ENCODE results near the gene CASQ1. TPM values are rescaled to one million over a fixed set of nuclear protein-coding genes. Genes with fewer than 3 reads are reported as not detected.

The CASQ1 gene
- total RNA-seq, 6 experiments from 2014 or later = 0.25 TPM; not detected in 5

DNA sequence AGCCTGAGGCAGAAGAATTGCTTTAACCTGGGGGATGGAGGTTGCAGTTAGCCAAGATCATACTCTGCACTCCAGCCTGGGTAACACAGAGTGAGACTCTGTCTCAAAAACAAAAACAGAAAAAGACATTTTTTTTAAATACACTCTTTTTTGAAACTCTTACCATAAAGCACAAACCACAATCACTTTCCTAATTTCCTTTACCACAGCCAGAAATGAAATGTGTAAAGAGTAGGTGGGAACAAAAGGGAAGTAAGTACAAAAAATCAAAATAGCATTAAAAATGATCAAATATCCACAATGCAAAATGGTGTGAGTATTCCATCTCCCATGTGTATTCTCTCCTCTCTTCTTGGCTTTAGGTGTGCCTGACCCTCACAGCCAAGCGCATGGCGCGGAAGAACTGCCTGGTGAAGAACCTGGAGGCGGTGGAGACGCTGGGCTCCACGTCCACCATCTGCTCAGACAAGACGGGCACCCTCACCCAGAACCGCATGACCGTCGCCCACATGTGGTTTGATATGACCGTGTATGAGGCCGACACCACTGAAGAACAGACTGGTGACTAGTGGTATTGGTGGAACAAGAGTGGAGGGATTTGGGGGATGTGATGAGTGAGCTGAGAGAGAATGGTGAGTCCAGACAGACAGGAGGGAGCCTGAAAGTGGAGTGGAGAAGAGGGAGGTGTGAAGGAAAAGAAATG, 24.1 kb upstream of the CASQ1 start:
- no peak overlapping the region for H3K4me3 ChIP-seq
- H3K27ac ChIP-seq = no peak overlapping the region
- intact Hi-C loops (cut with DNase I) = no loop called here
- no peaks in the 10 kb centered on the region for H3K36me3 ChIP-seq
- H3K27me3 ChIP-seq = no peaks in the 10 kb centered on the region
- WGBS (ENCODE audit: insufficient coverage, low coverage, low lambda C conversion rate, missing lambda C conversion rate) = 67% methylated on average over 6 of the region's 12 CpGs
- DNase-seq = no peak
- H3K4me1 ChIP-seq = no peaks in the 10 kb centered on the region
- no peaks in the 10 kb centered on the region for H3K9me3 ChIP-seq
- ATAC-seq = no peak
- TF ChIP-seq CTCF (IDR thresholded peaks at IDR 0.05) = no peak

GRCh38 chr1:160167056-160167455, 23.3 kb upstream of the CASQ1 start:
- Histone ChIP-seq H3K4me1 (no peaks in the 10 kb centered on the region), H3K9me3 (no peaks in the 10 kb centered on the region), H3K36me3 (no peaks in the 10 kb centered on the region), H3K27ac (no peak overlapping the region), H3K27me3 (no peaks in the 10 kb centered on the region), H3K4me3 (no peak overlapping the region)
- DNase-seq (no peak), ATAC-seq (no peak)
- intact Hi-C loops (cut with DNase I) = no loop called here
- no peak for TF ChIP-seq POLR2A (IDR thresholded peaks at IDR 0.05)
- TF ChIP-seq CTCF (IDR thresholded peaks at IDR 0.05) = no peak
- 64% methylated on average over 3 of the region's 4 CpGs for WGBS (ENCODE audit: insufficient coverage, low coverage, low lambda C conversion rate, missing lambda C conversion rate)

GRCh38 chr1:160167580-160167979, 22.8 kb upstream of the CASQ1 start:
- Histone ChIP-seq H3K4me3 (no peak overlapping the region), H3K27me3 (no peaks in the 10 kb centered on the region), H3K36me3 (no peaks in the 10 kb centered on the region), H3K4me1 (no peaks in the 10 kb centered on the region), H3K9me3 (no peaks in the 10 kb centered on the region), H3K27ac (no peak overlapping the region)
- TF ChIP-seq CTCF (IDR thresholded peaks at IDR 0.05) (no peak), POLR2A (IDR thresholded peaks at IDR 0.05) (no peak)
- ATAC-seq (no peak), DNase-seq (no peak)
- 84% methylated on average over 4 of the region's 6 CpGs for WGBS (ENCODE audit: insufficient coverage, low coverage, low lambda C conversion rate, missing lambda C conversion rate)
- intact Hi-C loops (cut with DNase I) = no loop called here

DNA sequence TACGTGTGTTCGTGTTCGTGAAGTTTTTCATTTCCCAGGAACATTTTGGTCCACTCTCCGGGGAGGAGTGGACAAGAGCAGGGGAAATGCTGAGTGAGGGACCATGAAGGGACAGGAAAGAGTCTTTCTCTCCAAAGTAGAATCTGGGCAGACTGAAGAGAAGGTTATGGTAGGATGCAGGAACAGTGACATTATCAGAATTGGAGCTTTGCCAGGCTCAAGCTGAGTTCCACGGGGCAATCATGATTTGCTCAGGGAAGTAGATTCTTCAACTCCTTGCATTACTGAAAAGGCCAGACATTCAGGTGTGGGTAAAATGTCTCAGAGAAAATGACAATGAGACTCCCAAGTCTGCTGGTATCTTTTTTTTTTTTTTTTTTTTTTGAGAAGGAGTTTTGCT, 22.4 kb upstream of the CASQ1 start:
- WGBS (ENCODE audit: insufficient coverage, low coverage, low lambda C conversion rate, missing lambda C conversion rate) = 63% methylated on average over 5 of the region's 5 CpGs
- Histone ChIP-seq H3K9me3 (no peaks in the 10 kb centered on the region), H3K36me3 (no peaks in the 10 kb centered on the region)

More for the DNA sequence above, 22.4 kb upstream of the CASQ1 start:
- no peak for DNase-seq
- H3K4me1 ChIP-seq = no peaks in the 10 kb centered on the region
- ATAC-seq = no peak
- H3K4me3 ChIP-seq = no peak overlapping the region
- intact Hi-C loops (cut with DNase I) = no loop called here
- no peaks in the 10 kb centered on the region for H3K27me3 ChIP-seq
- H3K27ac ChIP-seq = no peak overlapping the region
- TF ChIP-seq POLR2A (IDR thresholded peaks at IDR 0.05) (no peak), CTCF (IDR thresholded peaks at IDR 0.05) (no peak)

Measured in right lobe of liver (tissue), 6 donors.